PC-3 (cell line): ENCODE results near the gene LMAN2. TPM values are rescaled to one million over a fixed set of nuclear protein-coding genes. Genes with fewer than 3 reads are reported as not detected.

Experiments used
- ATAC-seq: fragments of 200-7000 bp; cut with Tn5 transposase; 2 replicates; pipeline ENCODE4 v1.9.1; 2020; ENCODE audit warnings: mild to moderate bottlenecking, moderate library complexity
- BruUV-seq: library from RNA; stranded (reverse); fragments of 400-500 nt; replicated peaks from 2 replicates; lab custom pipeline; 2021; lab: Mats Ljungman, UMichigan
- CTCF ChIA-PET: fragments of 300-600 bp; sonication (Branson Sonifier 250); formaldehyde crosslinking; loops from one replicate; lab custom pipeline; 2022; ENCODE audit warnings: antibody characterized with exemption; lab: Charles Lee
- POLR2A ChIA-PET: fragments of 300-600 bp; sonication (Branson Sonifier 250); formaldehyde crosslinking; loops from one replicate; lab custom pipeline; 2022; ENCODE audit warnings: antibody characterized with exemption; ENCODE audit not compliant: unreplicated experiment; lab: Charles Lee
- DNase-seq: peaks from one replicate; pipeline ENCODE4 v3.0.0-alpha.2; 2015
- H2AFZ ChIP-seq: fragments of 300-600 bp; sonication (generic); 2 replicates; pipeline ENCODE4 v1.6.0; 2016; ENCODE audit warnings: antibody characterized with exemption, low read length
- H3F3A ChIP-seq: fragments of 300-600 bp; sonication (generic); one replicate; pipeline ENCODE4 v1.6.0; 2017; ENCODE audit warnings: antibody characterized with exemption, low read length, control low read depth, mild to moderate bottlenecking; ENCODE audit not compliant: unreplicated experiment
- H3K27ac ChIP-seq: fragments of 300-600 bp; sonication (generic); 2 replicates; pipeline ENCODE4 v1.5.1; 2016; ENCODE audit warnings: mild to moderate bottlenecking, low read length
- H3K27me3 ChIP-seq: fragments of 300-600 bp; sonication (generic); 2 replicates; pipeline ENCODE4 v1.6.1; 2016; ENCODE audit warnings: low read length, mixed read lengths
- H3K36me3 ChIP-seq: fragments of 300-600 bp; sonication (generic); 2 replicates; pipeline ENCODE4 v1.6.1; 2016; ENCODE audit warnings: low read depth, mixed run types, low read length, mixed read lengths
- H3K4me1 ChIP-seq: fragments of 300-600 bp; sonication (generic); 2 replicates; pipeline ENCODE4 v1.5.1; 2016; ENCODE audit warnings: low read length; ENCODE audit not compliant: insufficient read depth
- H3K4me2 ChIP-seq: fragments of 300-600 bp; sonication (generic); 2 replicates; pipeline ENCODE4 v1.6.0; 2016; ENCODE audit warnings: low read length
- H3K4me3 ChIP-seq: fragments of 300-600 bp; sonication (generic); 2 replicates; pipeline ENCODE4 v1.5.1; 2016; ENCODE audit warnings: mild to moderate bottlenecking, low read length, mixed read lengths
- H3K79me2 ChIP-seq: fragments of 300-600 bp; sonication (generic); 2 replicates; pipeline ENCODE4 v1.6.1; 2017; ENCODE audit warnings: low read length, mixed read lengths
- H3K9ac ChIP-seq: fragments of 300-600 bp; sonication (generic); 2 replicates; pipeline ENCODE4 v1.6.0; 2016; ENCODE audit warnings: mild to moderate bottlenecking, low read length
- H3K9me2 ChIP-seq: fragments of 300-600 bp; sonication (generic); replicated peaks from 2 replicates; pipeline ENCODE4 v1.6.1; 2016; ENCODE audit warnings: mixed run types, low read length, mixed read lengths
- H3K9me3 ChIP-seq: fragments of 300-600 bp; sonication (generic); 2 replicates; pipeline ENCODE4 v1.6.1; 2016; ENCODE audit warnings: low read length, mixed read lengths
- H4K20me1 ChIP-seq: fragments of 300-600 bp; sonication (generic); 2 replicates; pipeline ENCODE4 v1.6.1; 2016; ENCODE audit warnings: low read length, mixed read lengths
- CTCF ChIP-seq: fragments of 300-600 bp; sonication (generic); conservative IDR thresholded peaks from 2 replicates; pipeline ENCODE4 v1.5.1; 2017; ENCODE audit warnings: antibody characterized with exemption, low read depth, mild to moderate bottlenecking, low read length
- EZH2 ChIP-seq: fragments of 300-600 bp; sonication (generic); IDR thresholded peaks from one replicate; pipeline ENCODE4 v1.6.1; 2017; ENCODE audit warnings: antibody characterized with exemption, mild to moderate bottlenecking, low read length; ENCODE audit not compliant: unreplicated experiment
- EZH2phosphoT487 ChIP-seq: fragments of 300-600 bp; sonication (generic); IDR thresholded peaks from 2 replicates; pipeline ENCODE4 v1.6.1; 2018; ENCODE audit warnings: mild to moderate bottlenecking, antibody characterized with exemption, low read length, borderline replicate concordance
- intact Hi-C: fragments of 100-400 bp; cut with micrococcal nuclease; formaldehyde crosslinking; loops from 2 replicates; pipeline ENCODE4 v1.9.0; 2023
- total RNA-seq: library from RNA; depleted of rRNA; stranded (reverse); fragments of >200 nt; gene quantifications from 2 replicates; pipeline ENCODE4 v1.2.3, GENCODE V29; 2014

Gene LMAN2
- total RNA-seq, 1 experiment from 2014 or later: 310 TPM

DNA sequence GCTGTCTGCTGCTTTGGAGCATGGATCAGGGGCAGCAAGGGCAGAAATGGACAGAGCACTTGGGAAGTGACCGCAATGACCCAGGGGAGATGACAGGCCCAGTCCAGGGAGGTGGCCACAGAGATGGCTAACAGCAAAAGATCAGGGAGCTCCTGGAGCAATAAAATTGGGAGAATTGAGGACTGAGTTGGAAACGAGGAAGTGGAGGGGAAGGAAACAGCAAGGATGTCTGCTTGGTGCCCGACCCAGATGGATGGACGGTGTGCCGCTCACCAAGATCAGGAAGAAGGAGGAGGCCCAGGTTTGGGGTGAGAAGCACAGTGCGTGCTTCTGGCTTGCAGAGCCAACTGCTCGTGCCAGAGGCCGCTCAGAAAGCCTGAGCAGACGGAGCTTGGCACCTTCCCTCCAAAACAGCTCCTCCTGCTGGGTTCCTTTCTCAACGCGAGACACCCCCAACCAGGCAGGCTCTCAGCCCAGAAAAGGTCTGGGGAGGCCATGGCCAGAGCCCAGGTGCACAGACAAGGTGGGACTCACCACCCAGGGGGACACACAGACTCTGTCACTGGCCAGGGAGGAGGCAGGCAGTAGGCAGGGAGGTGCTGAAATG lies 31.1 kb upstream of the LMAN2 start:
- Histone ChIP-seq H3K9me3 (no peaks in the 10 kb centered on the region), H3K79me2 (no peaks in the 10 kb centered on the region), H3K27ac (no peak overlapping the region), H2AFZ (no peak overlapping the region), H3K9me2 (no peaks in the 10 kb centered on the region), H3F3A (no peaks in the 10 kb centered on the region), H3K4me1 (peaks cover 8% of the 10 kb centered on the region), H4K20me1 (no peaks in the 10 kb centered on the region), H3K4me3 (no peak overlapping the region), H3K36me3 (no peaks in the 10 kb centered on the region), H3K4me2 (no peak overlapping the region), H3K9ac (no peak overlapping the region), H3K27me3 (no peaks in the 10 kb centered on the region)
- ChIA-PET CTCF (interaction anchor here (0.6 to 1.2 kb wide), 3 partner anchors 12 to 55 kb away, joined by 3 to 4 read pairs (median 3); no protein-coding TSS in a partner anchor), POLR2A (no interaction called here)
- TF ChIP-seq EZH2 (no peak), EZH2phosphoT487 (no peak), CTCF (peak; percentile 43)
- DNase-seq (peak; percentile 33), ATAC-seq (peak; percentile 35; the same call in 1 of the 2 replicates)
- no TSS peak for BruUV-seq
- intact Hi-C loops: no loop called here

DNA sequence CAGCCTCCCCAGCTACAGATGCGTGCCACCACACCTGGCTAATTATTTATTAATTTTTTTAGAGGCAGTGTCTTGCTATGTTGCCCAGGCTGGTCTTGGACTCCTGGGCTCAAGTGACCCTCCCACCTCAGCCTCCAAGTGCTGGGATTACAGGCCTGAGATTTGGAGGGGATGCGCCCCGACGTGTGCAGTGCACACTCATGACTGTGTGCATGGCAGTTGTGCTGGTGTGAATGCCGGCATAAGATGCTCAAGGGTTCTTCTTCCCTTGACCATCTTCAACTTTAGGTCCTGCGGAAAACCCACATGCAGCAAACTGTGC lies 29.3 kb upstream of the LMAN2 start:
- H3K4me1 ChIP-seq: peaks cover 8% of the 10 kb centered on the region
- H3K27me3 ChIP-seq: no peaks in the 10 kb centered on the region
- no peaks in the 10 kb centered on the region for H3K9me3 ChIP-seq
- H3K4me2 ChIP-seq: no peak overlapping the region
- ChIA-PET POLR2A (no interaction called here), CTCF (no interaction called here)
- H4K20me1 ChIP-seq: no peaks in the 10 kb centered on the region
- H3K27ac ChIP-seq: no peak overlapping the region
- H3F3A ChIP-seq: no peaks in the 10 kb centered on the region
- H3K9me2 ChIP-seq: no peaks in the 10 kb centered on the region
- H3K4me3 ChIP-seq: no peak overlapping the region
- H2AFZ ChIP-seq: no peak overlapping the region
- no peaks in the 10 kb centered on the region for H3K79me2 ChIP-seq
- TF ChIP-seq CTCF: no peak
- no peak for TF ChIP-seq EZH2
- TF ChIP-seq EZH2phosphoT487: no peak
- no TSS peak for BruUV-seq
- no peak overlapping the region for H3K9ac ChIP-seq
- intact Hi-C loops: no loop called here
- ATAC-seq: no peak
- H3K36me3 ChIP-seq: no peaks in the 10 kb centered on the region
- DNase-seq: no peak
